Activated CD4-positive, CD25-positive, alpha-beta regulatory T cell treated with anti-CD3 and anti-CD28 coated beads, Interleukin-2, amount 50 U/mL, for 72 hours (primary cell): ENCODE measurements around the gene FRMD5.
A peak's percentile ranks its signal among the peaks of the same experiment; 100 is the strongest.

Experiments used
- DNase-seq: peaks from one replicate; pipeline ENCODE4 v3.0.0; 2021

The FRMD5 gene

DNA sequence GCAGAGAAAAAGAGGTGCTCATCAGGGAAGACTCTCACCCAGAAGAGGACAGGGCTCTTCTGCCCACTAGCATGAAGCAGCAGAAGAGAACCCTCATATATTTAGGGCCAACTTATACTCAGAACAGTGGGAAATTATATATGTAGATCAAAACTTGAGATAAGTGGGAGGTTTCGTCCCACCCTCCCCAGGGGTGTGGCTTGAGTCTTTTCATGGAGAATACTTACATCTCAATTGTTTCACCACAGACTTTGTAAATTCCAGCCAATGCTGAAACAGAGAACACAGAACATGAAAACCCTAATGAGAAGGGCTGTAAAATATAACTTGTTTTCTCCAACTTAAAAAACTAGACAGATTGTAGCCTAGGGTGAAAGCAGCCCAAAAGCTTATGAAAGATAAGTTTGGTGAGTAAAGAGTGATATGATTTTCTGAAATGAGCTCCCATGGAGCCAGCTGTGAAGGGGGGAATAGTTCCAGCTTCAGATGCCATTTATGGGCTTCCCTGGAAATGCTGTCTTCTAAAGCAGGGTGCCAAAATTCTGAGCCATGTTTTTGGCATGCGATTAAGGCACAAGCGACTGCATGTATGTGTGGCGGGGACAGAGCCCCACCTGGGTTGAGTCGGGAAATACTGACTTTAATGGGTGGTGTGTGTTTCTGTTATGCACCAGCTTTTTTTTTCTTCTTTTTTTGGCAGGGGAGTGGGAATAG, 275.4 kb downstream of the FRMD5 start:
- DNase-seq = no peak

DNA sequence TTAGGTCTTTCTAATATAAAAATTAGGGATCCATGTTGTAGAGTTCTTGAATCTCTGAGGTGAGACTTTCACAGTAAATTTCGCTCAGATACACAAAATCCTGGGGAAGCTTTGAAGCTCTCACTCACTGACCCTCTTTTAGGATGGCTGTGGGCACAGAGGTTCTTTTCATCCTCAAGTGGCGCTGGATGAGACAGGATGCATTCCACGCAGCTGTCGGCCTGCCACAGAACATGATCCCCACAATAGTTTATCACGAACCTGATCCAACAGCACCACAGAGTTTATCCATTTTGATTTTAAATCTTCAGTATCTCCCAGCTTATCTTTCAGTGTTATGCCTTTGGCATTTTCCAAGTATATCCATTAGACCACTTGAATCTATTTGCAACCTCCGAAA, 276.4 kb downstream of the FRMD5 start:
- no peak for DNase-seq

DNA sequence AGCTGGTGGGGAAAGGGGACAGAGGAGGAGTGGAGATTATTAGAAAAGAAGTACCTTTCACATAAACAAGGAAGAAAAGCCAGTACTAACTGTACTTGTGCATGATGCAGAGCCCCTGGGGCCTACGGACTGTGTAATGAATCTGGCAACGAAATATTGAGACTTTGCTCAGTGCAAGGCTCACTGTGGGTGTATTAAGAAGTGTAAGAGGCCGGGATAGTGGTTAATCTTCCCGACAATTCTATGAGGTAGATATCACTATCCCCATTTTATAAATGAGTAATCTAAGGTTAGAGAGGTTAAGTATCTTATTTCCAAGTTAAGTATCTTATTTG, 278.8 kb downstream of the FRMD5 start:
- no peak for DNase-seq

DNA sequence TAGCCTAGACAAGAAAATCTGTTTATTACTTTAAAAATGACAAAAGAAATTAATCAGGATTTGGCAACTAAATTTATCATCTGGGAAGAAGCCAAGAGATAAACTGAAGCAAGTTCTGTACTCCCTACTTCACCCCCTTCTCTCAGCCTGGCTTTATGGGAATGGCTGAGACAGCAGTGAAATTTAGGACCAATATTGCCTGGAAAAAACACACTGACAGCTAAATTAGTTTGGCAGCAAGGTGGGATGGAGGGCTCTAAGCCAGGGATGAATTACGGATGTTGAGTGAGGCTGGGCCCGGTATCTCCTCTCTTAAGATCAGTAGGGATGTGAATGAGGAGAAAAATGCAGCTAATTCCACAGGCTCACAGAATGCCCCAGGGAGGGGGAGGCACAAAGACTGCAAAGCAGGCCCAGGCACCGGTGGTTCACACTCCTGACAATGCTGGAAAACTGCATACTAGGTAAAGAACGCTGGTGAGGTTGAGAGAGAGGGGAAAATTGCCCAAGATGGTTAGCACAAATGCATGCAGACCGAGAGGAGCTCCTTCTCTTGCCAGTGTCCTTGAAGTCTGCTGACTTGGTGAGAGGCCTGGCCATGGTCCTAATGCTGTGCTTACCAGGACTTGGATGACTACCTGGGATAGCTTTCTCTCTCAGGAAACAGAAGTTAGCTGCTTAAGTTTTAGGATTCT, 279.3 kb downstream of the FRMD5 start:
- no peak for DNase-seq

DNA sequence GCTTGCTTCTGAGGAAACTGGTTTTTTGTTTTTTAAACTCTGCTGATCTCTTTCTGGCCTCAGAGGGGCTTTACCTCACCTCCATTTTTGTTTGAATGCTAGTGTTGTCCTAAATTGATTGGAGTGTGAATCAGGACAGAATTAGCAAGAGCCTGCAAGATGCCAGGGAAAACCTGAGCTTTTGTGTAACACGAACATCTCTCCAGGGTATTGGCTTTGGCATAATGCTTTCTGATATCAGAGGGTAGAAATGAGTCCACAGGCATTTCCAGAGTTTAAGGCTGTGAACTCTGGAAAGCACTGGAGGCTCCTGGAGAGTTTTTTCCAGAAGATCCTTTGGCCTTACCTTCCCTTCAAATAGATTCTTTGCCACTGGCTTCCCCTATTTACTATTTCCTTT, 281.1 kb downstream of the FRMD5 start:
- DNase-seq = no peak

DNA sequence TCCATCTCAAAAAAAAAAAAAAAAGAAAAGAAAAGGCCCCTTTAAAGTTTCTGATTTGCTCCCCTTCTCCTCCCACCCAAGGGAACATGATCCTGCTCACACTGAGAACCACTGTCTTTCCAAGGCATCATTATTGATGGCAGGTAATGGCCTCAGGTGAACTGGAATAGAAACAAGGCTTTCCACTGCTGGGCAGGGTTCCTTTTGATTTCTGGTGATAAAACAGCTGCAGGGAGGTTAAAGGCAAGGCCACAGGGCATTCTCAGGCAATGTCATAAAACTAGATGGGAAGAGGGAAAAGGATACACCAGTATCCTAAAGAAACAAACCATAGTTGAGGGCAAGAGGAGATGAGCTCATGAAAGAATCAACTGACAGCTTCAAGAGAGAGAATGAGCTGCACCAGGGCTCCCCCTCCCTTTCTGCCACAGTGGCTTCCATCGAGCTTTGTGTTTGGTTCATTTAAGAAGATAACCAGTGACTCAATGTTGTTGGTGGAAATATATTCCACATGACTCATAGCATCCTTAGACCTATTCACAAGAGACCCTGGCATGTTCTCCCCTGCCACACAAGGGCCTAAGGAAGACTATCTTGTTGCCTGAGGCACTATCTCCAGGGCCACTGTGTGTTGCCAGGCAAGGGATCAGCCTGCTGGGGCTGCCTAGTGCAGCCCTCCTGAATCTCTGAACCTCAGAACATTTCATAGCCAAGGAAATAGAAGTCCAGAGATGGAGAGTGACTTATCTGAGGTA, 281.9 kb downstream of the FRMD5 start:
- DNase-seq = no peak

DNA sequence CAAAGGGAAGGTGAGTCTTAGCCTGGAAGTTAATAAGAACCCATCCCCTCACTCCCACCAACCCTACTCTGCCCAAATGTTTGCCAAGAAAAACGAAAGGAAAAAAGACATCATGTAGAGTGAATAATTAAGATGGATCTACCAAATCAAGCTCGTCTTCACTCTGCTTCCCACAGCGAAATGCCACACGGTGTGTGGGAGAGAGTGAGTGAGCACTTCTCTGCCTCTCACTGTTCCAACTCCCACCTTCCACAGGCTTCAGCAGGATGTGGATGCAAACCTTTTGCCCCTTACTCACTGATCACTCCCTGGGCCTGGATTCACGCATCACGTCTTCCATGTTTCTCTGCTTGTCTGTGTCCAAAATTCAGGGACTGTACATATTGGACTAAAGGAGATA, 282.9 kb downstream of the FRMD5 start:
- DNase-seq = no peak

- DNase-seq = no peak
Observed at GRCh38 chr15:43911235-43911781, 283.8 kb downstream of the FRMD5 start.

GRCh38 chr15:43908516-43909050, 286.5 kb downstream of the FRMD5 start:
- no peak for DNase-seq

- no peak for DNase-seq
Observed at GRCh38 chr15:43905755-43906154, 289.3 kb downstream of the FRMD5 start.

- peak; percentile 51 for DNase-seq
Observed at GRCh38 chr15:43903864-43904290, 291.2 kb downstream of the FRMD5 start.

DNA sequence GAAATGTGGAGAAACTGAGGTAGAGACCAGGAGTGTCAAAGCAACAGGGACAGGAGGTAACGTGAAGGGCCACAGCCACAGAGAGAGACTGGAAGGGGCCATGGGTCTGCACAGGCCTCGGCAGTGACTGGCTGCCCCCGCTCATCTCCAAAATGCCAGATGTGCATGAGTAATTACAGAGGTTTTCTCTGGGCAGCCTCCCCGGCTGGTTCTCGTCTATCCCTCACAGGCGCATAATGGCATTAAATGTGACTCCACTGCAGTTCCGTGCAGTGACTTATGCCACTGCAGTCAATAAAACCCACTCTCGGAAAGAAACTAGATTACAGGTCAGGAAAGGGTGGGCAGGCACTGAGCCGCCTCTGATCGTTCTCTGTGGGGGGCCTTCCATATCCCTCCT, 293.6 kb downstream of the FRMD5 start:
- no peak for DNase-seq

- DNase-seq = no peak
Observed at GRCh38 chr15:43900996-43901395, 294.1 kb downstream of the FRMD5 start.

- no peak for DNase-seq
Observed at GRCh38 chr15:43899928-43900327, 295.1 kb downstream of the FRMD5 start.

DNA sequence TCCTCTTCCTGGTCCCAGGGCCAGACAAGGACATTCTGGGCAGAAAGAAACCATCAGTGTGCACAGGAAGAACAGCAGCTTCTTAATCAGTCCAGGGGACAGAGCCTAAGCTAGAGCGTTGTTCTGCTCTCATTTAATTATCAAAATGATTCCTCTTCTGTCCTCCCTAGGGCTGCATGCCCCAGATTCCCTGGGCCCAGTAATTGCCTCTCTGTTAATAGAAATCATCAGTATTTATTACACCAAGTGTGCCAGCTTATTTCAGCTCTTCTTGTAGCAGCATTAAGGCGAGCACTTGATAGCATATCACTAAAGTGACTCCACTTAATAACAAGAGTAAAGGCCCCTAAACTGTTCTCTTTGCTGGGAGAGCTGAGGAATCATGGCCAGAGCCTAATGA, 296.2 kb downstream of the FRMD5 start:
- DNase-seq = no peak

- no peak for DNase-seq
Observed at GRCh38 chr15:43896543-43896942, 298.5 kb downstream of the FRMD5 start.

DNA sequence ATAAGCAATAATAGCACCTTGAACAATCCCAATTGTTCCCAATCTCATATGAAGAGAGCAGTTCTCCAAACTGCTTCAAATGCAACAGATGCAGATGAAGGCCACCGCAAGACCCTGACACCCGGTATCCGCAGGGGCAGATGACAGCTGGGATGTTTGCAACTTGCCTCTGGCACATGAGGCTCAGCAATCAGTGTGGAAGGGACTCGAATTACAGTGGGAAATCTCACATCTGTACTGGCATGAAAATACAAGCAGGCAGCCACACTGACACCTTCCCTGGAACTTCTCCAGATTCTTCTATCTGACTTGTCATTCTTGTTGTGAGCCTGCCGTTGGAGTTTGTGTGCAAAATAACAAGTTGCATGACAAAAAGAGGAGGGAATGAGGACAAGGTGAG, 299.5 kb downstream of the FRMD5 start:
- DNase-seq = no peak

DNA sequence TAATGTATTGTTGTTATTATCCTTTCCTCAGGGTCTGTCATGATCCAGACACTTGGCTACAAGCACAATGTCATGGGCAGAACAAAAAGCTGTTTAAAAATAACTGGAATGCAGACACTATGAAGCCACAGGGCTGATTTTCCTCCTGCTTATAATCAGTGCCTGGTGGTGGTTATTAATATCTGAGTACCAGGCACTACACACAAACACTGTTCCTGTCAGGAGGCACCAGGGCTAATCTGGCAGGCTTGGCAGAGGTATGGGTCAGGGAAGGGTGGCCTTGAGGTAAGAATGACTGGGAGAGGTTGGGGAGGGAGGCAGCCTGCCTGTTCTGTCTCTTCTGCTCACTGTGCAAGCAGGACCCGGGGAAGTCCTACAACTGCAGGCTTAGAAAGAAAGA, 301.1 kb downstream of the FRMD5 start:
- no peak for DNase-seq

- DNase-seq = no peak
Observed at GRCh38 chr15:43889042-43889441, 306.0 kb downstream of the FRMD5 start.

- DNase-seq = no peak
Observed at GRCh38 chr15:43887901-43888300, 307.2 kb downstream of the FRMD5 start.

DNA sequence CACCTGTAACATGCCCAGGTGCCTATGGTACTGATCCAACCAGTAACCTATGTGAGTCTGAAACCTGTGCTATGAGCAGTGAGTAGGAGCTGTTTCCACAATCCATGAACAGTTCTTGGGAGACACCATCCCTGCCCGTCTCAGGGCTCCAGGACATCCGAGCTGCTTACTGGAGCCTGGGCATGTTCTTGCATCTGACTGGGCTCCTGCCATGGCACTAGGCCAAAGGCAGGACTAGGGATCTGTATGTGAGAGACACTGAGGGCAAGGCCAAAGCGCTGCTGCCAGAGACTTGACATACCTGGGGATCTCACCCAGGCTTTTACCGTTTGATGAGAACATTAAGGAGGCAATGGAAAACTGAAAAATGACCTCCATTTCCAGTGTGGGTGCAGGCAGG, 308.5 kb downstream of the FRMD5 start:
- DNase-seq = no peak

- DNase-seq = no peak
Observed at GRCh38 chr15:43883571-43883970, 311.5 kb downstream of the FRMD5 start.

GRCh38 chr15:43881944-43882343, 313.1 kb downstream of the FRMD5 start:
- DNase-seq = no peak

DNA sequence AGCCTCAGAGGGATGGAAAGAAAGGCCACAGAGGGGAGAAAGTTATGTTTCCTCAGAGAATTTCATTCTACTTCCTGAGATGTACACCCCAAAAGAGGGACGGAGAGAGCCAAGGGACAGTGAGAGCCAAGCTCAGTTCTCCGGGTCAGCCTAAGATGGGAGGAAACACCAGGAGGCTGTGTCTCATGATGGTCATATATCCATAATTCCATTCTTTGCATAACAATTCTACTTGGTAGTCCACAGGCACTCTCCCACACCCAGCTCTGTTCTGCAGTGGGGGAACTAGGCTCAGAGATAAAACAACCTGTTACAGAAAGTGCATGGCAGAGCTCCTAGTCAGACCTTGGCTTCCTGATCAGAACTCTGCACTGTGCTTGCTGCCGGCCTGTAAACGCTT, 313.8 kb downstream of the FRMD5 start:
- DNase-seq = no peak
